ENCODE measurements around the gene RAD54L2.

Gene RAD54L2

GRCh38 chr3:51581524-51581923, 43.0 kb downstream of the RAD54L2 start:
- POLR2A ChIA-PET = no interaction called here
- H3K4me1 ChIP-seq (ENCODE audit: control extremely low read depth in 1 of 4, control insufficient read depth in 4 of 4, insufficient read depth in 4 of 4, low read length in 3 of 4) = peaks cover 0 to 13% (median 6%) of the 10 kb centered on the region in 4 experiments
- 100% methylated on average over 2 of the region's 4 CpGs for WGBS (ENCODE audit: insufficient coverage)
- CTCF ChIA-PET = interaction anchor here (0.9 to 1.7 kb wide), 4 partner anchors 15 to 43 kb away, joined by 3 to 4 read pairs (median 3); no protein-coding TSS in a partner anchor
- no peak for DNase-seq
- no peaks in the 10 kb centered on the region for H3K27me3 ChIP-seq (replicated peaks in 2 of 5; ENCODE audit: control insufficient read depth in 4 of 5, insufficient read depth in 5 of 5, low read length in 4 of 5)
- H3K36me3 ChIP-seq (ENCODE audit: control insufficient read depth in 4 of 4, insufficient read depth in 4 of 4, low read length in 3 of 4) = peaks cover 2 to 16% (median 8%) of the 10 kb centered on the region in 4 experiments
- peaks cover 0 to 4% (median 0%) of the 10 kb centered on the region in 5 experiments for H3K9me3 ChIP-seq (ENCODE audit: control extremely low read depth in 1 of 5, control insufficient read depth in 4 of 5, insufficient read depth in 2 of 5, low read depth in 1 of 5, low read length in 4 of 5)
- no peak overlapping the region for H3K27ac ChIP-seq (ENCODE audit: insufficient read depth in 1 of 2, low read depth in 1 of 2, low read length in 2 of 2, poor library complexity in 1 of 2, severe bottlenecking in 2 of 2)
- no peak overlapping the region for H3K4me3 ChIP-seq (ENCODE audit: control insufficient read depth in 1 of 7, extremely low read depth in 1 of 7, insufficient read depth in 4 of 7, low read depth in 2 of 7, low read length in 6 of 7)

GRCh38 chr3:51585197-51585596, 46.7 kb downstream of the RAD54L2 start:
- CTCF ChIA-PET = interaction anchor here (0.8 to 1.1 kb wide), 2 partner anchors 16 to 40 kb away, joined by 3 read pairs; no protein-coding TSS in a partner anchor
- no peak overlapping the region for H3K27ac ChIP-seq (ENCODE audit: insufficient read depth in 1 of 2, low read depth in 1 of 2, low read length in 2 of 2, poor library complexity in 1 of 2, severe bottlenecking in 2 of 2)
- H3K36me3 ChIP-seq (ENCODE audit: control insufficient read depth in 4 of 4, insufficient read depth in 4 of 4, low read length in 3 of 4) = peaks cover 0 to 7% (median under 1%) of the 10 kb centered on the region in 4 experiments
- no peak for DNase-seq
- WGBS (ENCODE audit: insufficient coverage) = no CpG with 5 or more reads among the region's 4 CpGs
- POLR2A ChIA-PET = interaction anchor here (0.6 kb wide), 1 partner anchor 38 kb away, joined by 6 read pairs; no protein-coding TSS in a partner anchor
- H3K27me3 ChIP-seq (replicated peaks in 2 of 5; ENCODE audit: control insufficient read depth in 4 of 5, insufficient read depth in 5 of 5, low read length in 4 of 5) = no peaks in the 10 kb centered on the region
- no peaks in the 10 kb centered on the region for H3K9me3 ChIP-seq (ENCODE audit: control extremely low read depth in 1 of 5, control insufficient read depth in 4 of 5, insufficient read depth in 2 of 5, low read depth in 1 of 5, low read length in 4 of 5)
- peaks cover 0 to 41% (median 25%) of the 10 kb centered on the region in 4 experiments for H3K4me1 ChIP-seq (ENCODE audit: control extremely low read depth in 1 of 4, control insufficient read depth in 4 of 4, insufficient read depth in 4 of 4, low read length in 3 of 4)
- H3K4me3 ChIP-seq (ENCODE audit: control insufficient read depth in 1 of 7, extremely low read depth in 1 of 7, insufficient read depth in 4 of 7, low read depth in 2 of 7, low read length in 6 of 7) = no peak overlapping the region

DNA sequence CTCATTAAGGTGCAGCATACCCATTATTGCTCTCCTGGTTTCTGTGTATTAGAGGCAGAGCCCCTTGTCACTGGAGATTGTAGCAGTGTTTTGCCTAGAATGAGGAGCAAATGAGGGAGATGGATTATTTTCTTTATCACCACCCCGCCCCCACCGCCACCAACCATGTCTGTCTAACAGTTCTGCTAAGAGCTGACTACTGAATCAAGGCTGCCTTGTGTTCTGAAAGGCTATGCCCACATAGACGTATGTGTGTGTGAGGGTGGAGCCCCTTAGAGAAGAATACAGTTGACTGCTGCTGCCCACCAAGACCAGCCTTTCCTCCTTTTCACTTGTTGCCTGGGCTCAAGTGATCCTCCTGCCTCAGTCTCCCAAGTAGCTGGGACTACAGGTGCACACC, 47.4 kb downstream of the RAD54L2 start:
- no CpG with 5 or more reads among the region's 3 CpGs for WGBS (ENCODE audit: insufficient coverage)
- Histone ChIP-seq H3K4me1 (ENCODE audit: control extremely low read depth in 1 of 4, control insufficient read depth in 4 of 4, insufficient read depth in 4 of 4, low read length in 3 of 4) (peaks cover 0 to 41% (median 25%) of the 10 kb centered on the region in 4 experiments), H3K36me3 (ENCODE audit: control insufficient read depth in 4 of 4, insufficient read depth in 4 of 4, low read length in 3 of 4) (peaks cover 1 to 11% (median 2%) of the 10 kb centered on the region in 4 experiments), H3K9me3 (ENCODE audit: control extremely low read depth in 1 of 5, control insufficient read depth in 4 of 5, insufficient read depth in 2 of 5, low read depth in 1 of 5, low read length in 4 of 5) (no peaks in the 10 kb centered on the region), H3K27me3 (replicated peaks in 2 of 5; ENCODE audit: control insufficient read depth in 4 of 5, insufficient read depth in 5 of 5, low read length in 4 of 5) (no peaks in the 10 kb centered on the region), H3K4me3 (ENCODE audit: control insufficient read depth in 1 of 7, extremely low read depth in 1 of 7, insufficient read depth in 4 of 7, low read depth in 2 of 7, low read length in 6 of 7) (no peak overlapping the region), H3K27ac (ENCODE audit: insufficient read depth in 1 of 2, low read depth in 1 of 2, low read length in 2 of 2, poor library complexity in 1 of 2, severe bottlenecking in 2 of 2) (no peak overlapping the region)
- CTCF ChIA-PET = interaction anchor here (1.0 kb wide), 1 partner anchor 18 kb away, joined by 4 read pairs; no protein-coding TSS in a partner anchor
- POLR2A ChIA-PET = no interaction called here
- DNase-seq = no peak

Data from common myeloid progenitor, CD34-positive (primary cell).